Endothelial cell of umbilical vein (primary cell): ENCODE results near the gene RHOV. TPM values are rescaled to one million over a fixed set of nuclear protein-coding genes. Genes with fewer than 3 reads are reported as not detected.

Experiments used
- BruUV-seq: library from RNA; stranded (reverse); fragments of 400-500 nt; replicated peaks from 2 replicates; lab custom pipeline; 2021; lab: Mats Ljungman, UMichigan
- CTCF ChIA-PET: fragments of 300-600, 350-600 bp; sonication (Branson Sonifier 250); formaldehyde crosslinking; loops from one replicate; lab custom pipeline; 2021; ENCODE audit warnings: antibody characterized with exemption, inconsistent platforms; lab: Charles Lee
- POLR2A ChIA-PET: fragments of 300-600, 350-600 bp; sonication (Branson Sonifier 250); formaldehyde crosslinking; loops from one replicate; lab custom pipeline; 2021; ENCODE audit warnings: antibody characterized with exemption, inconsistent platforms; lab: Charles Lee
- DNase-seq: peaks from one replicate; pipeline ENCODE4 v3.0.0-alpha.2; 2011; ENCODE audit warnings: low read depth, low spot score
- FAIRE-seq: peaks from 2 replicates; lab custom pipeline; 2011; peaks lifted over from hg19 to GRCh38; lab: Jason Lieb, UNC
- H2AFZ ChIP-seq: 2 replicates; pipeline ENCODE4 v1.6.0; 2012; ENCODE audit warnings: low read depth, low read length, control low read depth, inconsistent platforms
- H3K27ac ChIP-seq: 2 replicates; pipeline ENCODE4 v1.5.1; 2011; ENCODE audit warnings: low read depth, mild to moderate bottlenecking, control low read depth, low read length, moderate library complexity; ENCODE audit not compliant: insufficient read depth
- H3K27me3 ChIP-seq, 2 experiments: 2 replicates each; pipeline versions ENCODE4 v1.6.0 to v1.6.1; 2011; ENCODE audit warnings: low read length in 2 of 2, mixed read lengths in 1 of 2; ENCODE audit not compliant: control insufficient read depth in 2 of 2, insufficient read depth in 2 of 2
- H3K36me3 ChIP-seq, 2 experiments: 2 replicates in 1 of 2; 3 replicates in 1 of 2; pipeline ENCODE4 v1.5.1; 2011; ENCODE audit warnings: low read length in 2 of 2, mild to moderate bottlenecking in 1 of 2, moderate library complexity in 1 of 2; ENCODE audit not compliant: control insufficient read depth in 2 of 2, insufficient read depth in 2 of 2; ENCODE audit errors: extremely low read depth in 1 of 2
- H3K4me1 ChIP-seq: 3 replicates; pipeline ENCODE4 v1.5.1; 2011; ENCODE audit warnings: mild to moderate bottlenecking, low read length; ENCODE audit not compliant: control insufficient read depth, insufficient read depth; ENCODE audit errors: extremely low read depth
- H3K4me2 ChIP-seq: 2 replicates; pipeline ENCODE4 v1.6.1; 2011; ENCODE audit warnings: low read length, control low read depth, mixed read lengths; ENCODE audit not compliant: insufficient read depth
- H3K4me3 ChIP-seq, 3 experiments: fragments of 200-600 bp in 1 of 3; sonication (generic), shearing (Covaris generic) in 1 of 3; replicated peaks in 1 of 3; 2 replicates each; pipeline ENCODE4 v1.5.1; 2011 to 2016; ENCODE audit warnings: control low read depth in 3 of 3, low read length in 3 of 3, mild to moderate bottlenecking in 2 of 3, inconsistent platforms in 1 of 3, low read depth in 1 of 3, moderate library complexity in 1 of 3; ENCODE audit not compliant: insufficient read depth in 1 of 3
- H3K79me2 ChIP-seq: 2 replicates; pipeline ENCODE4 v1.6.0; 2012; ENCODE audit warnings: low read length, inconsistent platforms; ENCODE audit not compliant: control insufficient read depth, insufficient read depth
- H3K9ac ChIP-seq: replicated peaks from 2 replicates; pipeline ENCODE3; 2011; ENCODE audit warnings: low read length, control low read depth; ENCODE audit not compliant: insufficient read depth; ENCODE audit errors: extremely low read depth
- H3K9me1 ChIP-seq: replicated peaks from 3 replicates; pipeline ENCODE4 v1.6.0; 2011; ENCODE audit warnings: mild to moderate bottlenecking, low read length; ENCODE audit not compliant: control insufficient read depth, insufficient read depth; ENCODE audit errors: extremely low read depth
- H3K9me3 ChIP-seq: replicated peaks from 2 replicates; pipeline ENCODE4 v1.5.1; 2012; ENCODE audit warnings: low read length, inconsistent platforms; ENCODE audit not compliant: control insufficient read depth, insufficient read depth
- H4K20me1 ChIP-seq: replicated peaks from 2 replicates; pipeline ENCODE3; 2011; ENCODE audit warnings: mild to moderate bottlenecking, low read length; ENCODE audit not compliant: control insufficient read depth, insufficient read depth; ENCODE audit errors: extremely low read depth
- EZH2 ChIP-seq: IDR thresholded peaks from 2 replicates; pipeline ENCODE4 v1.6.1; 2012; ENCODE audit warnings: borderline replicate concordance, low read depth, mild to moderate bottlenecking, moderate library complexity, low read length, inconsistent platforms; ENCODE audit not compliant: severe bottlenecking
- FOS ChIP-seq: IDR thresholded peaks from 2 replicates; pipeline ENCODE4 v1.6.1; 2011; ENCODE audit warnings: mild to moderate bottlenecking, low read length, moderate library complexity, borderline replicate concordance; ENCODE audit not compliant: insufficient read depth
- GATA2 ChIP-seq: IDR thresholded peaks from 2 replicates; pipeline ENCODE4 v1.7.0; 2011; ENCODE audit warnings: low read depth, mild to moderate bottlenecking, moderate library complexity, mixed read lengths, low read length; ENCODE audit not compliant: insufficient read length, insufficient read depth
- JUN ChIP-seq: IDR thresholded peaks from 2 replicates; pipeline ENCODE4 v1.6.1; 2011; ENCODE audit warnings: borderline replicate concordance, low read depth; ENCODE audit not compliant: insufficient read length, insufficient read depth
- MYC ChIP-seq: IDR thresholded peaks from one replicate; pipeline ENCODE4 v1.6.1; 2011; ENCODE audit warnings: mild to moderate bottlenecking, low read depth, low read length
- POLR2A ChIP-seq: IDR thresholded peaks from 2 replicates; pipeline ENCODE4 v1.6.1; 2012; ENCODE audit warnings: low read depth, mild to moderate bottlenecking, control low read depth, low read length
- POLR2AphosphoS5 ChIP-seq: IDR thresholded peaks from 2 replicates; pipeline ENCODE4 v1.6.1; 2012; ENCODE audit warnings: low read depth, mild to moderate bottlenecking, control low read depth, low read length, moderate library complexity; ENCODE audit not compliant: insufficient read depth
- dilution Hi-C: fragments of 300-500 bp; cut with MboI; formaldehyde crosslinking; loops from one replicate; pipeline ENCODE4 v1.15.0; 2019; ENCODE audit warnings: low sequenced_read_pairs; ENCODE audit not compliant: extremely low pct_ligation_motif_present
- intact Hi-C: fragments of 100-400 bp; cut with micrococcal nuclease; formaldehyde crosslinking; loops from one replicate; pipeline ENCODE4 v1.10.0; 2022
- polyA plus RNA-seq, 4 experiments: library from polyadenylated mRNA; depleted of rRNA in 3 of 4; stranded (reverse) in 3 of 4; unstranded in 1 of 4; fragments of >200 nt; gene quantifications; 2 replicates each; pipeline versions ENCODE4 v1.2.1 to v1.2.3, GENCODE V29; 2011 to 2012; ENCODE audit warnings: missing spikeins in 1 of 4
- total RNA-seq: library from RNA; stranded (reverse); gene quantifications from 2 replicates; pipeline ENCODE4 v1.2.3, GENCODE V29; 2021
- TF ChIP-seq, protein P1 (sequence below): IDR thresholded peaks from 2 replicates; pipeline ENCODE4 v1.6.1; 2011; ENCODE audit not compliant: insufficient read depth, insufficient read length

The RHOV gene
- total and polyA plus RNA-seq, 2 donors (not counting 3 experiments of a cell fraction or from before 2014, with no cell fraction given): 0.15 to 0.20 TPM

- CTCF ChIA-PET: interaction anchor here (0.9 to 5.9 kb wide), 7 partner anchors 9 to 24 kb away, joined by 3 to 146 read pairs (median 5); partner anchors contain the start of gene VPS18
- TF ChIP-seq EZH2: no peak
- Histone ChIP-seq H3K9me3 (no peaks in the 10 kb centered on the region), H3K27ac (no peak overlapping the region), H3K36me3 (no peaks in the 10 kb centered on the region), H4K20me1 (no peaks in the 10 kb centered on the region), H3K27me3 (no peaks in the 10 kb centered on the region), H3K4me1 (no peaks in the 10 kb centered on the region), H3K79me2 (no peaks in the 10 kb centered on the region), H3K9me1 (no peaks in the 10 kb centered on the region), H3K9ac (no peak overlapping the region), H3K4me2 (no peak overlapping the region), H2AFZ (no peak overlapping the region), H3K4me3 (no peak overlapping the region)
- DNase-seq: no peak
- dilution Hi-C loops: no loop called here
- FAIRE-seq: no peak
- POLR2A ChIA-PET: no interaction called here
- intact Hi-C loops: no loop called here
- BruUV-seq: no TSS peak
Observed at GRCh38 chr15:40871749-40872617, 2.1 kb downstream of the RHOV start.

GRCh38 chr15:40870716-40871115 lies 3.3 kb downstream of the RHOV start:
- no TSS peak for BruUV-seq
- TF ChIP-seq GATA2 (no peak), EZH2 (no peak), MYC (no peak), FOS (no peak), JUN (no peak), POLR2A (no peak), POLR2AphosphoS5 (no peak)
- TF ChIP-seq, protein P1, sequence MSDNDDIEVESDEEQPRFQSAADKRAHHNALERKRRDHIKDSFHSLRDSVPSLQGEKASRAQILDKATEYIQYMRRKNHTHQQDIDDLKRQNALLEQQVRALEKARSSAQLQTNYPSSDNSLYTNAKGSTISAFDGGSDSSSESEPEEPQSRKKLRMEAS: no peak
- no peaks in the 10 kb centered on the region for H3K9me1 ChIP-seq
- intact Hi-C loops: no loop called here
- H3K27ac ChIP-seq: no peak overlapping the region
- no peak overlapping the region for H3K4me3 ChIP-seq
- no peaks in the 10 kb centered on the region for H3K4me1 ChIP-seq
- no peak overlapping the region for H2AFZ ChIP-seq
- FAIRE-seq: no peak
- H4K20me1 ChIP-seq: no peaks in the 10 kb centered on the region
- H3K9ac ChIP-seq: no peak overlapping the region
- no peak for DNase-seq
- no peaks in the 10 kb centered on the region for H3K79me2 ChIP-seq
- no peaks in the 10 kb centered on the region for H3K9me3 ChIP-seq
- CTCF ChIA-PET: interaction anchor here (1.2 to 5.9 kb wide), 6 partner anchors 10 to 25 kb away, joined by 3 to 146 read pairs (median 11); partner anchors contain the start of gene VPS18
- no peak overlapping the region for H3K4me2 ChIP-seq
- H3K36me3 ChIP-seq: no peaks in the 10 kb centered on the region
- dilution Hi-C loops: no loop called here
- H3K27me3 ChIP-seq: no peaks in the 10 kb centered on the region
- POLR2A ChIA-PET: no interaction called here
